HPDE6-E6E7 (cell line): ENCODE data around the gene ZNF516.
A peak's percentile ranks its signal among the peaks of the same experiment; 100 is the strongest.

ENCODE experiments used
- DNase-seq: peaks from one replicate; pipeline ENCODE4 v3.0.0; 2011; ENCODE audit warnings: missing footprints; ENCODE audit errors: extremely low spot score

ZNF516 gene

DNA sequence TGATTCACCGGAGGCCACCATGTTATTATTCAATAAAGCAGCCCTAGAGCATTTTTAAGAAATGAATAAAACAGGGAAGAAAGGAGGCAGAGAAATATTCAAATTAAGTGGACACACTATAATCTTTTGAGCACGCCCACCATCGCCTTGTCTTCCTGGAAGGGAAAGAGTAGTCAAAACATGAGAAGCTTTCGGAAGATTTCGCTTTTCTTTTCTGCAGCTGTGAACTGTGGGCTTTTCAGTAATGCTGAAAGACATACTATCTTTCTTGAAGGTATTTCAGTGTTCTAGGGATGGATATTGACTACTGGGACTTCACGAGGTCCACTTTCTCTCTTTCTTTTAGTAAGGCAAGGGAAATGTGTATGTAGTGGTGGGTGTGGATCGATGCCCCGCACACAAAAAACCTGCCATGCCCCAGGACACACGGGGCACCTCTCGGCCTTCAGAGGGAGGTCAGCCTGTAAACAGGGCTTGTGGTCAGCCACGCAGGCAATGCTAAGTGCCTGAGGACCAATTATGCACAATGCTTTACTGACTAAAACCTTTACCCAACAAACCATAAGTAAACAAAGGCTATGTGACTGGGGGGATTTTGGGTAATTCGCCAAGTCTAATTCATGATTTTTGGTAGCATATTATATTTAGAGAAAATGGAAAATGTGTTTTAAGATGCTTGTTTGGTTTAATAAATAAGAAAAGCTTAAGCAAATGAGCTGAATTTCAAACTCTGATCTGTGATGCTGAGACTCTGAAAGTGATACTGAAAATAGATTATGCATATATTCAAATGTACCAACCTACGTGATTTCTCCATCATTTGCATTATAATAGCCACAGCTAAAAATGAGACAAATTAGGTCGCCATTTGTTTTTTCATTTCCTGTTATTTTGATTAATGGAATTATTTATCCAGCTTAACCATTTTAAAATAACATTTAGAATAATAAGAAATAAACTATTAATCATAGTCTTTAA is 130.5 kb downstream of the ZNF516 start:
- DNase-seq: no peak

DNA sequence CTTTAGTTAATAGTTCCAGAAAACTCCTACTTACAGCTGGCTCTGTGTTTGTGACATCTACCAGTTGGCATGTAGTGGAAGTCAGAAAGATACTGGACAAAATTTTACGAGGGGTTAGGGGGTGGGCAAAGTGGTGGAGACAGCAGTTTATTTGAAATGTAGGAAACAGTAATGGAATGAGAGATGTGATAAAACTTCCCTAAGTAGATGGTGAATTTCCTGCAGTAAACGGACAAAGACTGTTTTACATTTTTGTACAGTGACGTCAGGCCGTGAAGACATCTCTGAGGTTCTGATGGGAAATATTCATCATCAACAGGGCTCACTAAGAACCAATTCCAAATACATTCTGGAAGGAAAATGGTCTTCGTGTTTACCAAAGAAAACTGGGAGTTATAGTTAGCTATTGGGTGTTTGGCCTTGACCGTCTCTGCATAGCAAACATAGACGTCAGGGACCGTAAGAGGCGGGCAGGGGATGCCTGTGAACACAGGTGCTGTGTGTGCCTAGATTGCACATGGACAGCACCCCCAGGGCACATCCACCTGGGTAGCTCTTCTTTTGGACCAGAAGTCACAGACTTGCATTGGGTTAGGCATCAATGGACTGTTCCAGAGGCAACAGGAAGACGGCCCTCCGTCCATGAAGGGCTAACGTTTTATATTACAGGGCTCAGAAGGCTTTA is 131.5 kb downstream of the ZNF516 start:
- DNase-seq: no peak

DNA sequence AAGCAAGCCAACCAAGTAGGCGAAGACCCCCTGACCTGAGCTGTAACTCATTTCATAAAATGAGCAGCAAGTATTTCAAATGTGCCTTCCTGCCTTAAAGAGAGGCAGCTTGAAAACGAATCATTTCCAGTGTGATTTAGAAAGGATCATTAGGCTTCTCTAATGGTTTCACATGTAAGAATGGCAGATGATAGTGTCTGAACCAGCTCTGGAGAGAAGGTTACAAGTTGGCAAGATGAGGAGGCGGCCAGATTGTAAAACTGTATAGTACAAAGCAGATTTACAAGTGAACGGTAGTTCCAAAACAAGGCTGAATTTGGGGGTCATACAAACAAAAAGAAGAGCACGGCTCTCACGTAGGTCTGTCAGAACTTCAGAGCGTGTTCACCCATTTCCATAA is 132.4 kb downstream of the ZNF516 start:
- no peak for DNase-seq

DNA sequence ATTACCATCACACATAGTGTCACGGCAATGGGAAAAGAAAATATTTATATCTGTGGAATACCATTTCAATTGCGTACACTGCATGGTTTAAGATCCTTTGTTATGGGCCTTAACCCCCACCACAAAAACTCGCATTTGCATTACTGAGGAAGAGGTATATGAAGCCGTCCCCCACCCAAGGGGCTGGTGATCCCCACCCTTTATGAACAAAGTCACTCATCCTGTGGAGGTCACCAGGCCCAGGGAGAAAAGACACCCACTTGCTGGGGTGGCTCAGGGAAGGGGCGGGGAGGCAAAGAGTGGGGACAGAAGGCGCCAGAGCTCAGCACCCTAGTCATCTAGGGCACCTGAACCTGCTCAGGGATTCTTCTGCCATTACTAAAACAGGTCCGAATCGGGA is 133.8 kb downstream of the ZNF516 start:
- no peak for DNase-seq

DNA sequence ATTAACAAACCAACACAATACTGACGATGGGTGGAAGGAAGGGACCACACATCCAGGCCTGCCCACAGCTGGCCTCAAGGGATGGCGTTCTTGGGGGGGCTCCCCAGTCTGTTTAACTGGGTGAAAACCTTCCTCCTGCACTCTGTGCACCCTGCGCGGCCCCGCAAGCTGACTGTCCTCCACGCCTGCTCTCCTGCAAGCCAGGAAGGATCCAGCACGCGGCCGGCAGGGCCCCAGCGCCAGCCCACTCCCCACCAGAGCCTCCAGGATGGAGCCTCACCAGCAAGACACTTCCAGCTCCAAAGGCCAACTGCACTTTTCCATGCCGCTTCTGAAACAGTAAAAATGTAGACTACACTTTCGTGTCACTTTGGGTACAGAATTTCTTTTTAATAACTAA is 135.1 kb downstream of the ZNF516 start:
- DNase-seq: no peak

DNA sequence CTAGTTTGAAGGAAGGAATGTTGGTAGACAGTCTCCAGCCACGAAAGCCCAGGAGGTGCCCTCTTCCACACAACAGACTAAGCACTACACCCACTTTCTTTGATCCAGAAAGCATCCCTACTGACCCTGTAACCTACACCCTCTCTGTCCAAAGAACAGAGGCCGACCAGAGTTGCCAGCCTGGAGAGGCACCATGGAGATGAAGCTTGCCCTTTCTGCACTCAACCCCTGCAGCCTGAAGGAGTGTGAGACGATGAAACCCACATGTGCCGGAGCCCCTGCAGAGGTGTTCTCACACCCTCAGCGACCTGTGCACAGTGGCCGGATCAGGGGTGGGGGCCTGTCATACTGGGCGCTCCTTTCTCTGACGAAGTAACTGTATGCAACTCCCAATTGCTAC is 136.3 kb downstream of the ZNF516 start:
- no peak for DNase-seq

DNA sequence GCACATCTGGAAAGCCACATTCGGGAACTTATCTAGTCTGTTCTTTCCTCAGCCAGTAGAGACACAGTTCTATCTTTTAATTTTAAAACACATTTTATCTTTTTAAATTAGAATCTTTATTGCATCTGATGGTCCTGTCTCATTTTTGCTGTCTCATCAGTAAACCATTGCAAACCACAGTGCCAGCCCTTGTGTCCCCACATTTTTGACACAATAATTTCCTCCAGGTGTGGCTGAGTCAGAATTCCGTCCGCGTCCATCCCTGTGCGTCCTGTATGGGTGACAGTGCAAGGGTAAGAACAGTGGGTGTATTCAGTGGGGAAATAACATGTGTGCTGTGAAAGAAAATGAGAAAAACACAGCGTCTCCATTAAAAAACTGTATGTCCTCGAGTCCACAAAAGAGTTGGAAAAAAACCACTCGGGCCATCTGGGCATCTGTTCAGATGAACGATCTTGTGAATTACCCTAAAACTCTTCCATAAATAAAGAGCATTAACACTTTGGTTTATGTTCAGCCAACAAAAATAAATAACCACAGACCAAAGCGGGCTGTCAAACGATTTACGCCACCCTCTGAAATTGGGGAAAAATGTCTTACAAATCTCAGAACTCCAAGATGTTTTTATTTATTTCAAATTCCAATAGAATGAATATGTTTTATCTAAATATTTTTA is 137.3 kb downstream of the ZNF516 start:
- no peak for DNase-seq

DNA sequence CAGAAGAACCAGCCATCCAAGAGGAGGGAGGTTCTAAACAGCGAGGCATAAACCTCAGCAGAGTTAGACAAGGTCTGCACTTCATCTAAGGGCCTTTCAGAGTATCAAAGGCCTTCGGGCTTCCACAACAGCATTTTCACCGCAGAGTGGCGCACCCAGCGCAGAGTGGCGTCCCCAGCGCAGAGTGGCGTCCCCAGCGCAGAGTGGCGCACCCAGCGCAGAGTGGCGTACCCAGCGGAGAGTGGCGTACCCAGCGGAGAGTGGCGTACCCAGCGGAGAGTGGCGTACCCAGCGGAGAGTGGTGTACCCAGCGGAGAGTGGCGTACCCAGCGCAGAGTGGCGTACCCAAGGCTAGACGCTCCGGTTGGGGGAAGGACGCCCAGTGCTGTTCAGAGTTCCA is 137.9 kb downstream of the ZNF516 start:
- DNase-seq: no peak

DNA sequence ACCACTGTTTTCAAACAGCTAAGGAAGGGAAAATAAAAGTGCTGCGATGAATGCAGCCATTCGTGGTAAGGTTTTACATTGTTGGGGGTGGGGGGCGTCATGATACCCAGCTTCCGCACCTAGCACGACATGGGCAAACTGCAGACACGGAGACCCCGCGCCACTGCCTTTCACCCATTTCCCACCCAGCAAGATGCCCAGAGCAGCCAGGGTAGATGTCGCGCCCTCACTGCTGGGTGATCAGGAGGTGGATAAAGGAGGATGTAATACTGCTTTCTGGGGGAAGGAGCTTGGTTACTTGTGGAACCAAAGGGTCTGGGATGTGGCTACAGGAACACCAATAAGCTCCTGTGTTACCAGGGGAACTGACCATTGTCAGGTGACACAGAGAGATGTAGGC is 138.4 kb downstream of the ZNF516 start:
- DNase-seq: no peak

DNA sequence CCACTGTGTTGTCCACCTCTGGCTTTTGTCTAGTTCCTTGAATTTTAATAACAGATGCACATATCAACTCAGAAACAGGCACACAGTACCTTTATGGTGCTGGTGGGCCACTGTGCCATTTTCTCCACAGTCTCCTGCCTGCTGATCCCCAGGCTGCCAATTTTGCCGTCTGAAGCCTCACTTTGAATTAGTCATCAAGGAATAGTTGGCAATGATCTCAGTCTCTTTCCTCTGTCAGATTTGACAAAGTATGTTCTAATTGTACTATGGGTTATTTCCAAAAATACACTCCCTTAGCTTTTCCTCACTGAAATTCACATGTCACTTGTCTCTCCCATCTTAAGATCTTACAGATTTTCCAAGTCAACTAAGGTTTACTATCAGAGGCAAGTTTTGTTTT is 140.7 kb downstream of the ZNF516 start:
- DNase-seq: no peak

DNA sequence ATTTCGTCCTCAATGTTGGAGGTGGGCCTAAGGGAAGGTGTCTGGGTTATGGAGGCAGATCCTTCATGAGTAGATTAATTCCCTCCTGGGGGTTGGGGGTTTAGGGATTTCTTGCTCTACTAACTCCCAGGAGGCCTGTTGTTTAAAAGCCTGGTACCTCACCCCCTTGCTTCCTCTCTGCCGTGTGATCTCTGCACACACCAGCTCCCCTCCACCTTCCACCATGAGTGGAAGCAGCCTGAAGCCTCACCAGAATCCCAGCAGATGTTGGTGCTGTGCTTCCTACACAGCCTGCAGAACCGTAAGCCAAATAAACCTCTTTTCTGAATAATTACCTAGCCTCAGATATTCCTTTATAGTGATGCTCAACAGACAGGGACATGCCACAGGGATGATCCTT is 141.5 kb downstream of the ZNF516 start:
- no peak for DNase-seq

DNA sequence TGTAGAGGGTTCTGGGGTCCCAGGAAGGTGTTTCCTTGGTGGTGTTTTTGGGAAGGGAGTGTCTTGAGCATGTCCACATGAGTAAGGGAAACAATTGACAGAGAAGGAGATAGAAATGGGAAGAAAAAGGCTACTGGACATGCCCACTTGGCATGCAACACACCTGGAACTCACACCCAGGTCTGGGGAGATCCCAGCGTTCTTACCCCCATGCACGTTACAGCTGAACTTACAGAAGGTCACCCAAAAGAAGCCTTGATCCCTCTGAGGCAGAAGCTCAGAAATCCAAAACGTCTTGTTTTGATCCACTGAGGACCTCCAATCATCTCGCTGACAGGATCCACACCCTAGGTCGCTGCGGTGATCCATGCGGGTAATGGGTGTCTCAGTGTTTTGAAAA is 142.0 kb downstream of the ZNF516 start:
- DNase-seq: no peak

DNA sequence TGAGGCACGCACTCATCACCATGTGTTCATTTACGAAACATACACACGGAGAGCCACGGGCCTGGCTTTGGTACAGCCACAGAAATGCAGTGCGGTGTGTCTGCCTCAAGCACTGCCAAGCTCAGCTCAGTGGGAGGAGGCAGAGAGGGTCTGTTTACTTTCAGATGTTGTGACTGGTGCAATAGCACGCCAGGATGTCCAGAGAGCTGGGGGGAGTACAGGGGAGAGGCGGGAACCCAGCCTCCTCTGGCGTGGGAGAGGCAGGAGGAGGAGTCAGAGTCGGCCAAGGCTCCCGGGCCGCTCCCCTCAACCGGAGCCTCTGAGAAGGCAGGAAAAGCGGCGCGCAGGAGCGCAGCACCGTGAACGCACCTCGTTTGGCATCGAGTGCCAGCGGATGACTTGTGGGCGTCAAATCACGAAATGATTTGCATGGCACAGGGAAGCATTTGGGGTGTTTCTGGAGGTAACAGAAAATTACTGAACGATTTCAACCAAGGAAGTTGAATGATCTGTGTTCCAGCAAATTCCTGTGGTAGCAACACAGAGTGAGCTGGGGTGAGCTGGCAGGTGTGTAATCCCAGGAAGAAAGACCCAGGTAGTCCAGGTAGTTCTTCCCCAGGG is 143.0 kb downstream of the ZNF516 start:
- DNase-seq: peak; percentile 60

DNA sequence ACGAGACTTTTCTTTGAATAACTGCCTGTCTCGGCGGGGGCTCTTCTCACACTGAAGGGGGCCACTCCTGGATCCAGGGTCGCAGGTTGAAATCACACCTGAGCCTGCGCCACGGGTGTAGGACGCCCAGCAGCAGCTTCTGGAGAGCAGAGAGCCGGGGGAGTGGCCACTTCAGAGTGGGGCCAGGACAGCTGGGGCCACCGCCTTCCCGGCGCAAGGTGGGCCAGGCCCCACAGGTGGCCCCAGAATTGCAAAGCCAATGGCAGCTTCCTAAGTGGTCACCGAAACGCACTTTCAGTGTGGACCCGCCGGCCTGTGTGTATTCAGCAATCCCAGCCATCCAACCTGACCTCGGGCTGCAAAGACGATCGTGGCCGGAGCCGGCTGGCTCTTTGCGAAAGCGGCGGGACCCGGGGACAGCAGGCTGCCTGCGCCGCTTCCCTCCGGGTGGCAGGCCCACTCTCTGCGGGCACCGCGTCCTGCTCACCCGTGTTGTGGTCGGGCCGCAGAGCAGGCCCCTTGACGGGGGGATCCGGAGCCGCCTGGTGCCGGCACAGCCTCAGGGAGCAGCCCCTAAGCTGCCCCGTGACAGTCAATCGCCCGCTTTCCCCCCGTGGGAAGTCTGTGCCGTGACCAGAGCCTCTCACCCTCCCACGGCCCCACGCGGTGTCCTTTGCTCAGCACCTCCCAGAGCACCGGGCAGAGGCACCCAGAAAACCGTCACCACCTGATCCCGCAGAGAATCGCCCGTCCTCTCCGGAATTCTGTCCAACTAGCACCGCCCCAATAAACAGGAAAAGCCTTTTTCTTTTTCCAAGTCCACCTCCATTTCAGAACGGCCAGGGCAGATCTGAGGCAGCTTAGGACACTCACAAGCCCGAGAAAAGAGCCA is 144.7 kb downstream of the ZNF516 start:
- no peak for DNase-seq

DNA sequence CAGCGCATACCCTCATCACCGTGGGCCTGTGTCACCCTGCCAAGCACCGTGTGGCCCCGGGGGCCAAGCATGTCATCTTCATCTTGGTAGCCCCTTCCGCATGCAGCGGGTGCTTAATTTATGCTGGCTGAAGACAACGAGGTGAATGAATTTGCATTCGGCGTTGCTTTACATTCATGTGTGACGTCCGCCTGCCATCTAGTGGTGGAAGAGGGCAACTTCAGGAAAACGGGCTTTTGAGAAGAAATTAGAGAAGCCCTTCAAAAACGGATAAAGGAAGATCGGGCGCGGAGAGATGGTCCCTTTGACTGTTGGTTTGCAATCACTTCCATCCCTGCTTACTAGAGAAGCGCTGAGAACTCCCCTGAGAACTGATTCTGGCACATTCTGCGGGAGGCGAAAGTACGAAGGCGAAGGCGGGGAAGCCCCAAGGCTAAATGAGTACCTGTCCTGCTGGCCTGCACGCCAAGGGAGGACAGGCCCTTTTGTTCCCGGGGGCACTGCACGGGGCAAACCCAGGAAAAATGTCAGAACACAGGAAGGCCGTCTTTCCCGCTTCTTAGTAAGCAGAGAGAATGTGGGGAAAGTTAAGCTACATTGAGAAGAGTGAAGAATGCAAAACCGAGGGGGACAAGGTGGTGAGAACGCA is 145.9 kb downstream of the ZNF516 start:
- peak; percentile 39 for DNase-seq

DNA sequence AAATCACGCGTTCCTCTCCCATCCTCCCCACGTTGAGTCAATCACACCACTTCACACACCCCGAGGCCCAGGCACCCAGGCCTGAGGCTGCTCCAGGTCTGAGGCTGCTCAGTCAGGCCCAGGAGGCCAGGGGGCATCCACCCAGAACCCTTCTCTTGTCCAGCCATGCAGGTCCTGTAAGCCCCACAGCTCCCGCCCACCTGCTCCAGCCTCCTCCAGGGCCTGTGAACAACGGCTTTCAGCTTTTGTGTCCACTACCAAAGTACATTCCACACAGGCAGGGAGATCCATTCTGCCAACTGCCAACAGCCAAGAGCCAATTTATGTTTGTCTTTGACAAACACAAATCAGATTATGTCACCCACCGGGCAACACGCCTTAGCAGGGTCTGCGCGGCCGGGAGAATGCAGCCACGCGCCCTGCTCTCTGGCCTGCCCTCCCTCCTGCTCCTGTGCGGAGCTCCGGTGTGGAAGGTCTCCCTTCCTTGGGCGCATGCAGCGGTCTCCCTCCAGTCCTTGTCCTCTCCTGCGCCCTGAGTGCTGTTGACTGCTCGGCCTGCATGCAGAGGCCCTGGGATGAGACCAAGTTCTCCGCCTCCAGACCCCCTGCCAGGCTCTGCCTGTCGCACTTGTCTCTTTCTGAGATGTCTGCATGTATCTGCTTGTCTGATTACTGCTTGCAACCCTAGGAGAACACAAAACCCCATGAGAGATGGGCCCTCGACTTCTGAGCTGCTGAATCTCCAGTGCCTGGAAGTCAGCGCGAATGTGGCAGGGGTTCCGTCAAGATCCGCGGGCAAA is 146.6 kb downstream of the ZNF516 start:
- DNase-seq: no peak

DNA sequence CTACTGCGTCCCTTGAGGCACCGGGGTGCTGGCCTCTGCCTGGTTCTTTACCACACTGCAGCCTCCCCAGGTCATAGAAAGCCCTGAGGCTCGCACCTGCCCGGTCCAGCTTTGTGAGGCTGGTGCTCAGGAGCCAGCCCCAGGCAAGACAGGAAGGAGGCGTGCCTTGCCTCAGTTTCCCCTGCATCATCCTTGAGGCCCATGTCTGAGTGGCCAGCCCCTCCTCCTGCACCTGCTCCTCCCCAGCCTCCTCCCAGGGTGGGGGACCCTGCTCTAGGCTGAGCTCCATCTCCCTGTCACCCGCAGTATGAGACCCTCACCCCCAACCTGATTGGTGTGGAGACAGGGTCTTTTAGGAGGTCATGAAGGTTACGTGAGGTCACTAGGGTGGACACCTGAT is 147.7 kb downstream of the ZNF516 start:
- DNase-seq: no peak

DNA sequence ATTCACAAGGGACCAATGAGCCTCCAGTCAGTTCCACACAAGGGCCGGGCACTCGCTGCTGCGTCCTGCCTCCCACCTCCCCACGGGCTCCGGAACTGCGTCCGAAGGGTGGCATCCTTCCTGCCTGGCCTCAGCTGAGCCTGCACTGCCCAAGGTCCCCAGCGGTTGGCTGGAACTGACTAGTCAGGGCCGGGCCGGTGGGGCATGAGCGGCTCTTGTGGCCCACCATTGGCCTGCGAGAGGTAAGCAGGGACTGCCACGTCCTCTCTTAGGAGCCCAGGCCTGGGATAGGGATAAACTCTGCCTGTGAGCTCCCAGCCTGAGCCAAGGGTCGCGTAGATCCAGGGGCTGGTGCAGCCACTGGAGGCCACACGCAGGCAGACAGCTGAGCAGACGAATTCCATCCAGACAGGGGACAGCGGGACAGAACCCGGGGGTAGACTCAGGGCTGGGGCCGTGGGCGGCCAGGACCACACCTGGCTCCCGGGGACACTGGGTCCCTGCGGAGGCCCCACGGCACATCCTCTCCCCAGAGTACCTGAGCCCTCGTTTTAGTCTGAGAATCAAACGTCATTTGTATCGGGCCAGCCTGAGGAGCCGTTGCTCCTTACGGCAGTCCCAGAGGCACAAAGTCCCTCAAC is 148.4 kb downstream of the ZNF516 start:
- DNase-seq: no peak

DNA sequence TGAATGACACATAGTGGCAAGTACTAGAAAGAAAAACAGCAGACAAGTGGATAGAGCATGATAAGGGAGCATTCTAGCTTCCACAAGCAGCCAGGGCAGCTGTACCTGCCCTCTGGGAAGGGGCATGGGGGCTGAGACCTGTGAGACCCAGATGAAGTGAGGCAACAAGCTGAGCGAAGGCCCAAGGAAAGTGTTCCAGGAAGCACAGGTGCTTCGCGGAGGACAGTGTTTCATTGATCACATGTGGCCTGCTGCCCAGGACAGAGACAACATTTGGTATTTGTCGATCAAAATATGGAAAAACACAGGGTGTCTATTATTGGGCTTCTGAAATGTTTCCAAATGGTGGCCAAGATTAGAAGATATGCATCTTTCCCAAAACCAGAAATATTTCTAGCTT is 149.1 kb downstream of the ZNF516 start:
- DNase-seq: no peak
